ENCODE results near the gene TM4SF20.

GRCh38 chr2:227397562-227397961 is 18.5 kb upstream of the TM4SF20 start:
- TF ChIP-seq POLR2A (IDR thresholded peaks at IDR 0.05) (no peak), CTCF (IDR thresholded peaks at IDR 0.05) (no peak)

All from sigmoid colon (tissue), 3 donors.